ENCODE measurements around the gene ZNF324. TPM values are rescaled to one million over a fixed set of nuclear protein-coding genes. Genes with fewer than 3 reads are reported as not detected.

Gene ZNF324
- total and polyA plus RNA-seq, 2 of the 13 experiments (the other 11 are each of a cell fraction or from before 2014, with no cell fraction given), result 1.1 to 4.7 TPM

DNA sequence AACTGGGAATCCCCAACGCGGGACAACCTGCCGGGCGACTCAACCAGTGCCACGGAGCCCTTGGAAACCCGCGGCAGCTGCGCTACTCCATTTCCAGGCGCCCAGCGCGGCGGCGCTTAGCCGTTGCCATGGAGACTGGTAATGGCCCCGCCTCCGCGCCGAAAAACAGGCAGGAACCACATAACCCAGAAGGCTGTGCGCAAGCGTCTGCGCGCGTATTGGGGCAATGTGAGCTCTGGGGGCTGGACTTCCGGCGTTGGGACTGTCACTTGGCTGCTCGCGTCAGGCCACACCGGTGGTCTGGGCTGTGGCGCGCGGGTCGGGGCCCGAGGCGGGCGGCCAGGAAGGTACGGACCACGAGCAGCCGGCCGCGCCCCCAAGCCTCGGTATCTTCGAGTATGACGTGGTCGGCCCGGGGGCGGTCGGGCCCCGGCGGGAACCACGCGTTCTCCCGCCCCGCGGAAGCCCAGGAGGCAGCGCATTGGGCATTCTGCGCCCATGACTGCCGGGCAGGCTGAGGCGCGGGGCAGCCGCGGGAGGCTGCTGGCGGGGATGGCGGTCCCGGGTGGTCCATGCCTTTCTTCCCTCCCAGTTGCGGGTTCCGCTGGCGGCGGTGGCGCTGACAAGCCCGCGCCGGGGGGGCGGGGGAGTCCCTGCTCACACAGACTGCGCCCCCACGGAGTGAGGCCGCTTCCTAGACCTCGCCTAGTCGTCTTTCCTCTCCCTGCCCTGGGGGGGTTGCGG lies 15.3 kb upstream of the ZNF324 start, which contains the start of gene ZNF324B (continued):
- TF ChIP-seq RARA (CRISPR knock-in tag; IDR thresholded peaks at IDR 0.05), result no peak
- TF ChIP-seq ZBTB38 (CRISPR knock-in tag; IDR thresholded peaks at IDR 0.05), result no peak; the same call in 1 of the 2 replicates
- no peak for TF ChIP-seq SIX4 (CRISPR knock-in tag; IDR thresholded peaks at IDR 0.05)
- TF ChIP-seq, protein P1, sequence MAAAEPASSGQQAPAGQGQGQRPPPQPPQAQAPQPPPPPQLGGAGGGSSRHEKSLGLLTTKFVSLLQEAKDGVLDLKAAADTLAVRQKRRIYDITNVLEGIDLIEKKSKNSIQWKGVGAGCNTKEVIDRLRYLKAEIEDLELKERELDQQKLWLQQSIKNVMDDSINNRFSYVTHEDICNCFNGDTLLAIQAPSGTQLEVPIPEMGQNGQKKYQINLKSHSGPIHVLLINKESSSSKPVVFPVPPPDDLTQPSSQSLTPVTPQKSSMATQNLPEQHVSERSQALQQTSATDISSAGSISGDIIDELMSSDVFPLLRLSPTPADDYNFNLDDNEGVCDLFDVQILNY (CRISPR knock-in tag; conservative IDR thresholded peaks at IDR 0.05), result no peak
- TF ChIP-seq ZNF547 (CRISPR knock-in tag; IDR thresholded peaks at IDR 0.05), result peak; percentile 35; the same call in 1 of the 2 replicates
- TF ChIP-seq SETDB1 (CRISPR knock-in tag; IDR thresholded peaks at IDR 0.05; ENCODE audit: borderline replicate concordance), result no peak
- TF ChIP-seq, protein P2, sequence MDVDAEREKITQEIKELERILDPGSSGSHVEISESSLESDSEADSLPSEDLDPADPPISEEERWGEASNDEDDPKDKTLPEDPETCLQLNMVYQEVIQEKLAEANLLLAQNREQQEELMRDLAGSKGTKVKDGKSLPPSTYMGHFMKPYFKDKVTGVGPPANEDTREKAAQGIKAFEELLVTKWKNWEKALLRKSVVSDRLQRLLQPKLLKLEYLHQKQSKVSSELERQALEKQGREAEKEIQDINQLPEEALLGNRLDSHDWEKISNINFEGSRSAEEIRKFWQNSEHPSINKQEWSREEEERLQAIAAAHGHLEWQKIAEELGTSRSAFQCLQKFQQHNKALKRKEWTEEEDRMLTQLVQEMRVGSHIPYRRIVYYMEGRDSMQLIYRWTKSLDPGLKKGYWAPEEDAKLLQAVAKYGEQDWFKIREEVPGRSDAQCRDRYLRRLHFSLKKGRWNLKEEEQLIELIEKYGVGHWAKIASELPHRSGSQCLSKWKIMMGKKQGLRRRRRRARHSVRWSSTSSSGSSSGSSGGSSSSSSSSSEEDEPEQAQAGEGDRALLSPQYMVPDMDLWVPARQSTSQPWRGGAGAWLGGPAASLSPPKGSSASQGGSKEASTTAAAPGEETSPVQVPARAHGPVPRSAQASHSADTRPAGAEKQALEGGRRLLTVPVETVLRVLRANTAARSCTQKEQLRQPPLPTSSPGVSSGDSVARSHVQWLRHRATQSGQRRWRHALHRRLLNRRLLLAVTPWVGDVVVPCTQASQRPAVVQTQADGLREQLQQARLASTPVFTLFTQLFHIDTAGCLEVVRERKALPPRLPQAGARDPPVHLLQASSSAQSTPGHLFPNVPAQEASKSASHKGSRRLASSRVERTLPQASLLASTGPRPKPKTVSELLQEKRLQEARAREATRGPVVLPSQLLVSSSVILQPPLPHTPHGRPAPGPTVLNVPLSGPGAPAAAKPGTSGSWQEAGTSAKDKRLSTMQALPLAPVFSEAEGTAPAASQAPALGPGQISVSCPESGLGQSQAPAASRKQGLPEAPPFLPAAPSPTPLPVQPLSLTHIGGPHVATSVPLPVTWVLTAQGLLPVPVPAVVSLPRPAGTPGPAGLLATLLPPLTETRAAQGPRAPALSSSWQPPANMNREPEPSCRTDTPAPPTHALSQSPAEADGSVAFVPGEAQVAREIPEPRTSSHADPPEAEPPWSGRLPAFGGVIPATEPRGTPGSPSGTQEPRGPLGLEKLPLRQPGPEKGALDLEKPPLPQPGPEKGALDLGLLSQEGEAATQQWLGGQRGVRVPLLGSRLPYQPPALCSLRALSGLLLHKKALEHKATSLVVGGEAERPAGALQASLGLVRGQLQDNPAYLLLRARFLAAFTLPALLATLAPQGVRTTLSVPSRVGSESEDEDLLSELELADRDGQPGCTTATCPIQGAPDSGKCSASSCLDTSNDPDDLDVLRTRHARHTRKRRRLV (CRISPR knock-in tag; IDR thresholded peaks at IDR 0.05), result no peak
- TF ChIP-seq, protein P3, sequence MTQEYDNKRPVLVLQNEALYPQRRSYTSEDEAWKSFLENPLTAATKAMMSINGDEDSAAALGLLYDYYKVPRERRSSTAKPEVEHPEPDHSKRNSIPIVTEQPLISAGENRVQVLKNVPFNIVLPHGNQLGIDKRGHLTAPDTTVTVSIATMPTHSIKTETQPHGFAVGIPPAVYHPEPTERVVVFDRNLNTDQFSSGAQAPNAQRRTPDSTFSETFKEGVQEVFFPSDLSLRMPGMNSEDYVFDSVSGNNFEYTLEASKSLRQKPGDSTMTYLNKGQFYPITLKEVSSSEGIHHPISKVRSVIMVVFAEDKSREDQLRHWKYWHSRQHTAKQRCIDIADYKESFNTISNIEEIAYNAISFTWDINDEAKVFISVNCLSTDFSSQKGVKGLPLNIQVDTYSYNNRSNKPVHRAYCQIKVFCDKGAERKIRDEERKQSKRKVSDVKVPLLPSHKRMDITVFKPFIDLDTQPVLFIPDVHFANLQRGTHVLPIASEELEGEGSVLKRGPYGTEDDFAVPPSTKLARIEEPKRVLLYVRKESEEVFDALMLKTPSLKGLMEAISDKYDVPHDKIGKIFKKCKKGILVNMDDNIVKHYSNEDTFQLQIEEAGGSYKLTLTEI (CRISPR knock-in tag; conservative IDR thresholded peaks at IDR 0.05), result no peak
- no peak for TF ChIP-seq ZNF749 (CRISPR knock-in tag; IDR thresholded peaks at IDR 0.05; ENCODE audit: borderline replicate concordance)
- no peak for TF ChIP-seq CC2D1A (CRISPR knock-in tag; IDR thresholded peaks at IDR 0.05)
- peak; percentile 66 for TF ChIP-seq HOXA3 (CRISPR knock-in tag; IDR thresholded peaks at IDR 0.05)
- TF ChIP-seq SMARCC2 (IDR thresholded peaks at IDR 0.05), result no peak
- TF ChIP-seq, protein P4, sequence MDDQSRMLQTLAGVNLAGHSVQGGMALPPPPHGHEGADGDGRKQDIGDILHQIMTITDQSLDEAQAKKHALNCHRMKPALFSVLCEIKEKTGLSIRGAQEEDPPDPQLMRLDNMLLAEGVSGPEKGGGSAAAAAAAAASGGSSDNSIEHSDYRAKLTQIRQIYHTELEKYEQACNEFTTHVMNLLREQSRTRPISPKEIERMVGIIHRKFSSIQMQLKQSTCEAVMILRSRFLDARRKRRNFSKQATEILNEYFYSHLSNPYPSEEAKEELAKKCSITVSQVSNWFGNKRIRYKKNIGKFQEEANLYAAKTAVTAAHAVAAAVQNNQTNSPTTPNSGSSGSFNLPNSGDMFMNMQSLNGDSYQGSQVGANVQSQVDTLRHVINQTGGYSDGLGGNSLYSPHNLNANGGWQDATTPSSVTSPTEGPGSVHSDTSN (CRISPR knock-in tag; IDR thresholded peaks at IDR 0.05; ENCODE audit: borderline replicate concordance), result 0 out of 2 replicates have a peak, but pooled peaks have one; percentile 59
- TF ChIP-seq ZNF24 (IDR thresholded peaks at IDR 0.05), result no peak
- TF ChIP-seq PITX1 (CRISPR knock-in tag; IDR thresholded peaks at IDR 0.05), result no peak; the same call in 1 of the 2 replicates
- peak; percentile 93; the same call in 1 of the 3 replicates for TF ChIP-seq MXI1 (IDR thresholded peaks at IDR 0.05; ENCODE audit: borderline replicate concordance, low read depth, low read length)
- no peak for TF ChIP-seq ZNF101 (CRISPR knock-in tag; IDR thresholded peaks at IDR 0.05; ENCODE audit: borderline replicate concordance, low read depth)
- no peak for TF ChIP-seq SNAPC2 (CRISPR knock-in tag; IDR thresholded peaks at IDR 0.05)
- TF ChIP-seq SRY (CRISPR knock-in tag; IDR thresholded peaks at IDR 0.05), result no peak
